Keratinocyte (primary cell): ENCODE data around the gene PRPF6. TPM values are rescaled to one million over a fixed set of nuclear protein-coding genes. Genes with fewer than 3 reads are reported as not detected.

Source experiments
- DNase-seq: peaks from one replicate; pipeline ENCODE4 v3.0.0-alpha.2; 2011; ENCODE audit warnings: low read depth, missing footprints, low spot score
- FAIRE-seq: peaks from 2 replicates; lab custom pipeline; 2011; peaks lifted over from hg19 to GRCh38; lab: Jason Lieb, UNC
- H2AFZ ChIP-seq: 2 replicates; pipeline ENCODE4 v1.6.0; 2012; ENCODE audit warnings: low read length, control low read depth, inconsistent platforms; ENCODE audit not compliant: control insufficient read depth
- H3K27ac ChIP-seq: 2 replicates; pipeline ENCODE4 v1.5.1; 2011; ENCODE audit warnings: low read length; ENCODE audit not compliant: control insufficient read depth, insufficient read depth
- H3K27me3 ChIP-seq: 3 replicates; pipeline ENCODE4 v1.6.0; 2011; ENCODE audit warnings: low read length; ENCODE audit not compliant: control insufficient read depth, insufficient read depth; ENCODE audit errors: extremely low read depth
- H3K36me3 ChIP-seq, 2 experiments: 2 replicates in 1 of 2; 3 replicates in 1 of 2; pipeline ENCODE4 v1.5.1; 2011; ENCODE audit warnings: low read length in 2 of 2, mild to moderate bottlenecking in 1 of 2; ENCODE audit not compliant: control insufficient read depth in 2 of 2, insufficient read depth in 2 of 2; ENCODE audit errors: extremely low read depth in 1 of 2
- H3K4me1 ChIP-seq: 3 replicates; pipeline ENCODE4 v1.5.1; 2011; ENCODE audit warnings: low read length; ENCODE audit not compliant: control insufficient read depth, insufficient read depth; ENCODE audit errors: extremely low read depth
- H3K4me2 ChIP-seq: 3 replicates; pipeline ENCODE4 v1.6.0; 2011; ENCODE audit warnings: low read depth, low read length; ENCODE audit not compliant: control insufficient read depth, insufficient read depth; ENCODE audit errors: extremely low read depth
- H3K4me3 ChIP-seq, 3 experiments: fragments of 200-600 bp in 1 of 3; sonication (generic) in 1 of 3; 2 replicates in 2 of 3; 3 replicates in 1 of 3; pipeline ENCODE4 v1.5.1; 2011 to 2016; ENCODE audit warnings: low read length in 3 of 3, mild to moderate bottlenecking in 3 of 3, control low read depth in 2 of 3, inconsistent platforms in 1 of 3, low read depth in 1 of 3, mixed read lengths in 1 of 3, mixed run types in 1 of 3, moderate library complexity in 1 of 3; ENCODE audit not compliant: control insufficient read depth in 2 of 3, insufficient read depth in 2 of 3; ENCODE audit errors: extremely low read depth in 1 of 3
- H3K79me2 ChIP-seq: 2 replicates; pipeline ENCODE4 v1.6.0; 2012; ENCODE audit warnings: low read length; ENCODE audit not compliant: control insufficient read depth, insufficient read depth
- H3K9ac ChIP-seq: 3 replicates; pipeline ENCODE4 v1.6.0; 2011; ENCODE audit warnings: low read length; ENCODE audit not compliant: control insufficient read depth, insufficient read depth; ENCODE audit errors: extremely low read depth
- H3K9me1 ChIP-seq: 3 replicates; pipeline ENCODE4 v1.6.0; 2011; ENCODE audit warnings: low read length; ENCODE audit not compliant: control insufficient read depth, insufficient read depth; ENCODE audit errors: extremely low read depth
- H3K9me3 ChIP-seq: 2 replicates; pipeline ENCODE4 v1.5.1; 2012; ENCODE audit warnings: low read depth, low read length; ENCODE audit not compliant: control insufficient read depth
- H4K20me1 ChIP-seq: 3 replicates; pipeline ENCODE4 v1.6.0; 2011; ENCODE audit warnings: low read length; ENCODE audit not compliant: control insufficient read depth, insufficient read depth; ENCODE audit errors: extremely low read depth
- EZH2 ChIP-seq: IDR thresholded peaks from one replicate; pipeline ENCODE4 v1.6.1; 2012; ENCODE audit warnings: inconsistent platforms, mild to moderate bottlenecking, low read length, moderate library complexity
- dilution Hi-C: fragments of 300-500 bp; cut with MboI; formaldehyde crosslinking; loops from one replicate; pipeline ENCODE4 v1.7.0; 2020; ENCODE audit warnings: low sequenced_read_pairs; ENCODE audit not compliant: extremely low pct_ligation_motif_present
- polyA plus RNA-seq, 5 experiments: library from polyadenylated mRNA; depleted of rRNA in 3 of 5; stranded (reverse) in 3 of 5; stranded (forward) in 1 of 5; unstranded in 1 of 5; fragments of >200 nt; gene quantifications; 1 replicate in 1 of 5; 2 replicates in 3 of 5; 3 replicates in 1 of 5; pipeline versions ENCODE4 v1.2.1 to v1.2.3, GENCODE V29; 2011 to 2012; ENCODE audit warnings: missing spikeins in 2 of 5, low read depth in 1 of 5, low replicate concordance in 1 of 5
- TF ChIP-seq, protein P1 (sequence below), 3 experiments: IDR thresholded peaks in 1 of 3; conservative IDR thresholded peaks in 1 of 3; optimal IDR thresholded peaks in 1 of 3; 2 replicates in 2 of 3; 3 replicates in 1 of 3; pipeline versions ENCODE3 to v1.5.1; 2011; ENCODE audit warnings: low read length in 3 of 3, mild to moderate bottlenecking in 3 of 3, moderate library complexity in 2 of 3, control low read depth in 1 of 3, inconsistent platforms in 1 of 3; ENCODE audit not compliant: insufficient read depth in 2 of 3; ENCODE audit errors: extremely low read depth in 1 of 3

PRPF6 gene
- polyA plus RNA-seq, 1 donor (not counting 4 experiments of a cell fraction or from before 2014, with no cell fraction given): 30.5 TPM

DNA sequence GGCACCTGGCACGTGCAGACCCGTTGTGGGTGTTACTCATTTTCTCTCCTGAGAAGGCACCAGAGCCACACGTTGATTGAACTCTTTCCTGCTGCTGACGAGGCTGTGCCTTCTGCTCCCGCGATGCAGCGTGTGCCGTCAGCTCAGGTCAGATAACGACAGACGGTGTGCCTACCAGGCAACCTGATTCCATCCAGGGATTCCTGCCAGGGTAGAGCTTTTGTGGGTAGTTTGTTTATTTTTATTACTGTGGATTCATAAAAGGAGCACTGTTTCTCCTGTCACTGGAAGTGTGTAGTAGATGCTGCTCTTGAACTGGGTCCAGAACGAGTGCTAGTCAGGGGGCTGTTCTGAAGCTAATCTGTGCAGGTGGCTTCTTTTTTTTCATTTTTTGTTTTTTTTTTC lies 20.7 kb downstream of the PRPF6 start:
- dilution Hi-C loops: no loop called here

GRCh38 chr20:64003960-64004725 lies 23.2 kb downstream of the PRPF6 start:
- Histone ChIP-seq H3K4me2 (no peak overlapping the region), H3K27ac (no peak overlapping the region), H3K9ac (no peak overlapping the region), H3K9me1 (no peaks in the 10 kb centered on the region), H3K79me2 (no peaks in the 10 kb centered on the region), H3K4me3 (no peak overlapping the region), H3K27me3 (no peaks in the 10 kb centered on the region), H3K9me3 (no peaks in the 10 kb centered on the region), H2AFZ (no peak overlapping the region), H4K20me1 (no peaks in the 10 kb centered on the region), H3K36me3 (peaks cover 34 to 37% of the 10 kb centered on the region in 2 experiments), H3K4me1 (peaks cover 9% of the 10 kb centered on the region)
- FAIRE-seq (no peak), DNase-seq (no peak)
- dilution Hi-C loops: no loop called here
- no peak for TF ChIP-seq EZH2
- TF ChIP-seq, protein P1, sequence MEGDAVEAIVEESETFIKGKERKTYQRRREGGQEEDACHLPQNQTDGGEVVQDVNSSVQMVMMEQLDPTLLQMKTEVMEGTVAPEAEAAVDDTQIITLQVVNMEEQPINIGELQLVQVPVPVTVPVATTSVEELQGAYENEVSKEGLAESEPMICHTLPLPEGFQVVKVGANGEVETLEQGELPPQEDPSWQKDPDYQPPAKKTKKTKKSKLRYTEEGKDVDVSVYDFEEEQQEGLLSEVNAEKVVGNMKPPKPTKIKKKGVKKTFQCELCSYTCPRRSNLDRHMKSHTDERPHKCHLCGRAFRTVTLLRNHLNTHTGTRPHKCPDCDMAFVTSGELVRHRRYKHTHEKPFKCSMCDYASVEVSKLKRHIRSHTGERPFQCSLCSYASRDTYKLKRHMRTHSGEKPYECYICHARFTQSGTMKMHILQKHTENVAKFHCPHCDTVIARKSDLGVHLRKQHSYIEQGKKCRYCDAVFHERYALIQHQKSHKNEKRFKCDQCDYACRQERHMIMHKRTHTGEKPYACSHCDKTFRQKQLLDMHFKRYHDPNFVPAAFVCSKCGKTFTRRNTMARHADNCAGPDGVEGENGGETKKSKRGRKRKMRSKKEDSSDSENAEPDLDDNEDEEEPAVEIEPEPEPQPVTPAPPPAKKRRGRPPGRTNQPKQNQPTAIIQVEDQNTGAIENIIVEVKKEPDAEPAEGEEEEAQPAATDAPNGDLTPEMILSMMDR (optimal IDR thresholded peaks at IDR 0.05 in 1 of 3, IDR thresholded peaks at IDR 0.05 in 1 of 3, conservative IDR thresholded peaks at IDR 0.05 in 1 of 3; ENCODE audit: extremely low read depth in 1 of 3, insufficient read depth in 2 of 3, low read length in 3 of 3): no peak

More for the DNA sequence above, 20.7 kb downstream of the PRPF6 start:
- Histone ChIP-seq H4K20me1 (no peaks in the 10 kb centered on the region), H3K27me3 (no peaks in the 10 kb centered on the region), H3K4me2 (no peak overlapping the region), H3K9me3 (no peaks in the 10 kb centered on the region), H3K4me3 (no peak overlapping the region), H3K36me3 (peaks cover 37 to 40% of the 10 kb centered on the region in 2 experiments), H3K4me1 (no peaks in the 10 kb centered on the region), H3K9me1 (no peaks in the 10 kb centered on the region), H3K9ac (no peak overlapping the region), H2AFZ (no peak overlapping the region), H3K27ac (no peak overlapping the region), H3K79me2 (no peaks in the 10 kb centered on the region)
- no peak for FAIRE-seq
- DNase-seq: no peak
- TF ChIP-seq EZH2: no peak
- TF ChIP-seq, protein P1 (optimal IDR thresholded peaks at IDR 0.05 in 1 of 3, IDR thresholded peaks at IDR 0.05 in 1 of 3, conservative IDR thresholded peaks at IDR 0.05 in 1 of 3; ENCODE audit: extremely low read depth in 1 of 3, insufficient read depth in 2 of 3, low read length in 3 of 3): no peak
